Kidney (tissue), 14 donors: Measurements from ENCODE around the gene OR2H1. TPM values are rescaled to one million over a fixed set of nuclear protein-coding genes. Genes with fewer than 3 reads are reported as not detected.
A peak's percentile ranks its signal among the peaks of the same experiment; 100 is the strongest.
"Not testable (repeated sequence)": the region's sequence is repeated elsewhere in the genome, so short reads cannot be mapped to it uniquely, and the experiment has no call there.

ENCODE experiments used
- DNase-seq, 5 donors: peaks; one replicate each; pipeline ENCODE4 v3.0.0-alpha.2; 2013 to 2020
- FAIRE-seq: peaks from 2 replicates; lab custom pipeline; 2012; peaks lifted over from hg19 to GRCh38; lab: Jason Lieb, UNC
- H3K27ac ChIP-seq, 2 donors: one replicate each; pipeline ENCODE4 v1.7.0; 2013; ENCODE audit warnings: low read depth in 2 of 2, low read length in 2 of 2, inconsistent platforms in 1 of 2
- H3K27me3 ChIP-seq: one replicate; pipeline ENCODE4 v1.7.1; 2013; ENCODE audit warnings: low read length, inconsistent platforms; ENCODE audit not compliant: control insufficient read depth, insufficient read depth
- H3K36me3 ChIP-seq, 3 donors: one replicate each; pipeline versions ENCODE4 v1.7.0 to v1.7.1; 2013; ENCODE audit warnings: low read length in 3 of 3, control low read depth in 1 of 3, inconsistent platforms in 1 of 3; ENCODE audit not compliant: insufficient read depth in 3 of 3, control insufficient read depth in 2 of 3
- H3K4me1 ChIP-seq, 3 donors: one replicate each; pipeline versions ENCODE4 v1.7.0 to v1.7.1; 2013; ENCODE audit warnings: low read length in 3 of 3, inconsistent platforms in 1 of 3, low read depth in 1 of 3; ENCODE audit not compliant: control insufficient read depth in 2 of 3, insufficient read depth in 2 of 3
- H3K4me3 ChIP-seq, 3 donors: one replicate each; pipeline versions ENCODE4 v1.7.0 to v1.8.1; 2013; ENCODE audit warnings: low read length in 3 of 3, control low read depth in 1 of 3, inconsistent platforms in 1 of 3
- H3K9ac ChIP-seq, 3 donors: one replicate each; pipeline versions ENCODE4 v1.7.0 to v1.7.1; 2013; ENCODE audit warnings: low read length in 3 of 3, control low read depth in 1 of 3, inconsistent platforms in 1 of 3
- H3K9me3 ChIP-seq, 3 donors: one replicate each; pipeline versions ENCODE4 v1.7.0 to v1.7.1; 2013; ENCODE audit warnings: low read length in 3 of 3, control low read depth in 1 of 3, inconsistent platforms in 1 of 3; ENCODE audit not compliant: control insufficient read depth in 2 of 3, insufficient read depth in 1 of 3
- CTCF ChIP-seq: IDR thresholded peaks from 3 replicates; pipeline ENCODE4 v1.5.1; 2012; ENCODE audit warnings: mild to moderate bottlenecking, moderate library complexity, borderline replicate concordance; ENCODE audit not compliant: insufficient read depth; ENCODE audit errors: extremely low read depth
- intact Hi-C: fragments of 100-400 bp; cut with DNase I; formaldehyde crosslinking; loops from one replicate; pipeline ENCODE4 v1.11.1; 2022
- polyA plus RNA-seq: library from polyadenylated mRNA; stranded (reverse); fragments of 350-450 nt; fragmentation: Illumina TruSeq; extraction: RNeasy Lipid Tissue Mini Kit (QIAGEN cat#74804); gene quantifications from one replicate; pipeline ENCODE4 v1.2.3, GENCODE V29; 2014; ENCODE audit warnings: low read depth, low replicate concordance; ENCODE audit not compliant: insufficient read depth
- total RNA-seq: library from RNA; stranded (reverse); fragmentation: NEBNext Ultra II Directional; extraction: Animal tissue kit (Norgen Biotek cat#: 25700); gene quantifications from one replicate; pipeline ENCODE4 v1.2.1, GENCODE V29; 2021
- donor health status: control.
- donor health status: control.
- donor health status: control.
- donor health status: control.
- donor health status: control.
- donor health status: DM: yes; HTN: yes; CAD: no.
- donor health status: Normal renal cell carcinoma (clear cell type).

OR2H1 gene
- total and polyA plus RNA-seq, 2 donors from 2014 or later: not detected

DNA sequence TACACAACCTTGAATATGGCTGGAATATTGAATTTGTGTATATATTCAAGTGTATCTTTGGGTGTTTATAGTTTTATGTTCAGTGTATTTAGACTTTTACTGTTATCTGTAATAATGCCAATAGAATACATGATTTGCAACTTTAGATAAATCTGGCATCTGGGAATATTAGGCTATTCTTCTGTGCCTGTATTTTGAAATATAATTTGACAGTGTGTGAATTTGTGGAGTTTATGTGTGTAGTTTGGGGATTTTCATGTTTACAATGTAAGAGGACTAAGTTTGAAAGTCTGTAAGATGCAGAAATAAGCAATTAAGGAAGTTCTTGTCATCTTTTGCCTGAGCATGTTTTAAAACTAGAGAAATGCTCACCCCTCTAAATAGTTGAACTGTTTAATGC lies 17.9 kb upstream of the OR2H1 start, which contains the start of gene OR10C1:
OR10C1 (plus strand) TSS at position 301 of the 400 bp plus-strand sequence. CDS start 710 bp downstream, outside the sequence.
- no peaks in the 10 kb centered on the region for H3K36me3 ChIP-seq
- intact Hi-C loops: no loop called here
- no peak within 1 kb of the TSS for H3K27ac ChIP-seq
- H3K9ac ChIP-seq: no peak within 1 kb of the TSS
- no peak for FAIRE-seq
- no peaks in the 10 kb centered on the region for H3K4me1 ChIP-seq
- H3K27me3 ChIP-seq: no peaks in the 10 kb centered on the region
- DNase-seq: no peak
- H3K9me3 ChIP-seq: no peaks in the 10 kb centered on the region
- no peak within 1 kb of the TSS for H3K4me3 ChIP-seq
- no peak for TF ChIP-seq CTCF

DNA sequence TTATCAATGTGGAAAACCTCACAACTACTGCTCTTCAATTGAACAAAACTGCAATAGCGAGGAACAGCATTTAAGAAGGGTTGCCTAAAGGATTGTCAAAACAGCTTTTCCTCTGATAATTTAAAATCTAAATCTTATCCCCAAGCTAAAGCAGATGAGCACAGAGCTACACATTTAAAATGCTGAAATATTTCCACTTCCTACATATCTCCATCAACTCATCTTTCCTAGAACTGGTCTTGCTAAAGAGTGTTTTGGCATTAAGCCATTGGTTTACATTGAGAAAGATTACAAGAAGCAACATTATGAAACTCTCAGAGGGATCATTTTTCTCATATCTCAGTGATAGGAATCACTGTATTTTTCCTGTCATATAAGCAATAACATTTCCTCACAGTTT lies 14.2 kb upstream of the OR2H1 start:
- Histone ChIP-seq H3K9me3 (no peaks in the 10 kb centered on the region), H3K36me3 (no peaks in the 10 kb centered on the region), H3K27me3 (no peaks in the 10 kb centered on the region), H3K4me1 (no peaks in the 10 kb centered on the region), H3K9ac (no peak overlapping the region), H3K4me3 (no peak overlapping the region), H3K27ac (no peak overlapping the region)
- no peak for TF ChIP-seq CTCF
- intact Hi-C loops: no loop called here
- FAIRE-seq: no peak
- DNase-seq: no peak

DNA sequence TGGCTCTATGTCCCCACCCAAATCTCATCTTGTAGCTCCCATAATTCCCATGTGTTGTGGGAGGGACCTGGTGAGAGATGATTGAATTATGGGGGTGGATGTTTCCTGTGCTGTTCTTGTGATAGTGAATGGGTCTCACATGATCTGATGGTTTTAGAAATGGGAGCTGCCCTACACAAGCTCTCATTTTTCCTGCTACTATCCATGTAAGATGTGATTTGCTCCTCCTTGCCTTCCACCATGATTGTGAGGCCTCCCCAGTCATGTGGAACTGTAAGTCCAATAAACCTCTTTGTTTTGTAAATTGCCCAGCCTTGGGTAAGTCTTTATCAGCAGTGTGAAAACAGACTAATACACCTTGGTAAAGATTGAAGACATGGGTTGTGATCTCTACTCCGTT lies 12.9 kb upstream of the OR2H1 start:
- H3K27me3 ChIP-seq, DNase-seq, H3K27ac ChIP-seq, FAIRE-seq, H3K9me3 ChIP-seq, H3K4me1 ChIP-seq, H3K4me3 ChIP-seq, H3K36me3 ChIP-seq, intact Hi-C loops, H3K9ac ChIP-seq: not testable (repeated sequence)

DNA sequence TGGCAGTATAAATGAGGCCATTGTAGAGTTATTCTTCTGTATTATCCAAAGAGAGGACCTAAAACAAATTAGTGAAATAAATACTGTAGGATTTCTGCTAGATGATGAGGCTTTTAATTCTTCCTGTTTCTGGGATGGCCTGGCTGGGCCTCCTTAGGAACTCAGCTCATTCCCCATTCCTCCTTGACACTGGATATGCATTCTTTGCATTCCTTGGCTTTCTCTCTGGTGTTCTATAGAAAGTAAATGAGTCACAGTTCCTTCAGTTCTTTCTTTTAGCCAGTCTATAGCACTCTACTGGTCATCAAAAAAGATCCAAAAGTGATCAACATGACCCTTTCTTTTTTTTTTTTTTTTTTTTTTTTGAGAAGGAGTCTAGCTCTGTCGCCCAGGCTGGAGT lies 9.3 kb upstream of the OR2H1 start:
- intact Hi-C loops: no loop called here
- Histone ChIP-seq H3K36me3 (no peaks in the 10 kb centered on the region), H3K4me3 (no peak overlapping the region), H3K27me3 (no peaks in the 10 kb centered on the region), H3K9ac (no peak overlapping the region), H3K9me3 (no peaks in the 10 kb centered on the region), H3K4me1 (no peaks in the 10 kb centered on the region), H3K27ac (no peak overlapping the region)
- FAIRE-seq (no peak), DNase-seq (peak in 1 of 5 donors; percentile 3)
- no peak for TF ChIP-seq CTCF
